ENCODE measurements around the gene NCOA5.

- TF ChIP-seq POLR2A (IDR thresholded peaks at IDR 0.05) = no peak
- no peak for TF ChIP-seq CTCF (IDR thresholded peaks at IDR 0.05)
Observed at GRCh38 chr20:46037036-46037435, 52.7 kb downstream of the NCOA5 start.

All from body of pancreas (tissue), 4 donors.